GM03348 (cell line): ENCODE data around the gene WDR1.
A peak's percentile ranks its signal among the peaks of the same experiment; 100 is the strongest.
"Not testable (repeated sequence)": the region's sequence is repeated elsewhere in the genome, so short reads cannot be mapped to it uniquely, and the experiment has no call there.

Experiments
- DNase-seq: peaks from one replicate; pipeline ENCODE4 v3.0.0; 2012; ENCODE audit warnings: low spot score

The WDR1 gene

GRCh38 chr4:10131202-10131601 is 14.6 kb upstream of the WDR1 start:
- DNase-seq: no peak

GRCh38 chr4:10130178-10130888 is 13.7 kb upstream of the WDR1 start:
- DNase-seq: no peak

- DNase-seq: no peak
Measured at GRCh38 chr4:10129196-10130177, 12.9 kb upstream of the WDR1 start.

DNA sequence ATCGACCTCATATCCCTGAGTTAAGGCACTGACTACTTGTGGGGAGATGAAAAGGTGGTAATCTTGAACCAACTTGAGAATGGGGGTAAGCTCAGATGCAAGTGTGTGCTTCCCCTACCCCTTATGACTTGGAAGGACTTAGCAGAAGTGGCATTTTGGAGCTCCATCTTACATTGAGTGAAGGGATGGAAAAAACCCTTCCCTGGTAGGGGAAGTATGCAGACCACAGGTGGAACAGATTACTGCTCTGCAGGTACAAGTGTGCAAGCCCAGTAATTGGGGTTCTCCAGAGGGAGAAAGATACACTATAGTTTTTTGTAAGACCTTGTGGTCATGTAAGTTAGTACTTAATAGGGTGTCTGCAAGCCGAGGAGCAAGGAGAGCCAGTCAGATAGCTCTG is 12.2 kb upstream of the WDR1 start:
- DNase-seq: no peak

DNA sequence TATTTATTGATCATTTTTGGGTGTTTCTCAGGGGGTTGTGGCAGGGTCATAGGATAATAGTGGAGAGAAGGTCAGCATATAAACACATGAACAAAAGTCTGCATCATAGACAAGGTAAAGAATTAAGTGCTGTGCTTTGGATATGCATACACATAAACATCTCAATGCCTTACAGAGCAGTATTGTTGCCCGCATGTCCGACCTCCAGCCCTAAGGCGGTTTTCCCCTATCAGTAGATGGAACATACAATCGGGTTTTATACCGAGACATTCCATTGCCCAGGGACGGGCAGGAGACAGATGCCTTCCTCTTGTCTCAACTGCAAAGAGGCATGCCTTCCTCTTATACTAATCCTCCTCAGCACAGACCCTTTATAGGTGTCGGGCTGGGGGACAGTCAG is 10.9 kb upstream of the WDR1 start:
- DNase-seq: not testable (repeated sequence)

GRCh38 chr4:10124167-10124930 is 7.8 kb upstream of the WDR1 start:
- no peak for DNase-seq

GRCh38 chr4:10123227-10124101 is 6.9 kb upstream of the WDR1 start:
- DNase-seq: no peak

DNA sequence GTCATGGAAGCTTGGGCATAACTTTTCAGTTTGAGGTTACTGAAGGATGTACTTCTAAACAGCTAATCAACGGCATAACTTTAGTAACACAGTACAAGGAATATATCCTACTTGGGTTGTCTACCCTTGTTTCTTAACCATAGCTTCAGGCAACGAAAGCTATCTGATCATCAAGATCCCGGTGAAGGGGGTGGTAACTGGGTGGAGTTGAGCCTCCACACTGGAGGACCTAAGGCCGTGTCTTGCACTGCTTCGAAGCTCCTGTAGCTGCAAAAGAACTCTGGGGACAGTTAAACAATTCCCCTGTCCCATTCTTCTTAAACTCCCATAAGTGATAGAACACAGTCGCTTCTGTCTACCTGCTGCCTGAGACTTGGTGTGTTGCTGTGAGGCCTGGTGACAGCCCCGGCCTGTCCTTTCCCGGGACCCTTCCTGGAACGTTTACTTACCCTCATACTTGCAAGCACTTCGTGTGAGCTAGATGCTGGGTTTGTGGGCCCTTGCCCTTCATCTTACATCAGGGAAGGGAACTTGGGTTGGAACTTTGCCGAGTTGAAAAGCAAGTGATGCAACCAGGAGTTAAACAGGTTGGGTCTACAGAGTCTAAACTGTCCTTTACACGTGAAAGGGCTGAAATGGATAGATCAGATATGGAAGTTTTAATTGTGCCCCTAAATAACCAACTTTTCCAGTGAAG is 5.8 kb upstream of the WDR1 start:
- no peak for DNase-seq

DNA sequence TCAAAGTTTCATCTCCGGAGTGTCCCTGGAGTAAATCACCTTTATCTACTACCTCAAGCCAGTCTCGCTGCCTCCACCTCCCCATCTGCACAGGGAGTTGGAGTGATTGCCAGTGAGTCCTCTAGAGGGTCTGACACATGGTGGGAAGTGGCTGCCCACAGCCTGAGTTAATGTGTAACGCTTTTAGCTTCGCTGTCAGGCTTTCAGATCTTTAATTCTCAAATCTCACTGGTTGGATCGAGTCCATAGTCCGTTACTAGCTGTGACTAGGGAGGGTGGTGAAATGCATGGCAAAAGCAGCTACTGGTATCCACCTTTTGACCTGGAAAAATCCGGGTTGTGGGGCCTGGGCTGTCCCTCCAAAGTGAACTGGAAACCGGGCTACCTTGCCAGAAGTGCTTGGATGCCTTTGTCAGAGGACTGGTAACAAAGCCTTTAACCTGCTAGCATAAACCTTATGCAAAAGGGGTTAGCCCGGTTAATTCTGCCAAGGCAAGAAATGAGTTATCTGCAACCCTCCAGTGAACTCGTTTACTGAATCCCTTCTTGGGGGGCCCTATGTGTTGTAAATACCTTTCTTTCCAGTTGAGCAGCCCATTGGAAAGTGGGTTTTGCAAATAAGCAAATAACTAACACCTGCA is 5.1 kb upstream of the WDR1 start:
- no peak for DNase-seq

GRCh38 chr4:10120943-10121567 is 4.5 kb upstream of the WDR1 start:
- DNase-seq: no peak

DNA sequence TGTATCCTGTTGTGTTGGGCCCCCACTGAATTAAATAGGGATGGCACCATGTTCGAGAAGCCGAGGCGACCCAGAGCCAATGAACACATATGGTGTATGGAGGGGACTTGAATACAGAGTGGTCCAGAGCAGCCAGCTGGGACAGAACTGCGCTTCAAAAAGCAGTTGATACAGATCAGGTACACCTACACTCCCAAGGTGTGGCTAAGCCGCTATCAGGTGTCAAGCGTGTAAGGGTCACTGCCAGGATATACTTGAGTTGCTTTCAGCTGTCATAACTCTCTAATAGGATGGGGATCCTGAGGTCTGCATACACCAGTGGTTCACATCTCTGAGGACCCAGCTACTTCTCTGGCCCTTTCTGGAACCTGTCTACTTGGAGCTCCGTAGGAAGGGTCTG is 3.2 kb upstream of the WDR1 start:
- no peak for DNase-seq

DNA sequence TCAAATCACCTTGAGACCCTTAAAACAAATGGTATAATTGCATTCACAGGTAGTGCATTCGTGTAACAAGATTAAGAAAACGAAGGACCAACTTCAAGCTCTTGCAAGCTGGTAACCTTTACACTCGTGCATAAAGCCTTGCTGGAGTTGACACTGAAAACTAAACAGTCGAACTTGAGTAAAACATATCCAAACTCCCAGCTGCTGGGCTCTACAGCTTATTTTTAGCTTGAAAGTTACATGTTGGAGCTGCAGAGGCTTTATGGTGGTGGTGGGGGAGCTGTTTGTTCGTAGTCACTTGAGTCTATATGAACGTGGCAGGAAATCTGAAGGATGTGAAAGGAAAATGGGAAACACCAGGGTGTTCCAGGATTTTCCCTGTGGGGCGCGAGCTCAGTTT is 2.7 kb upstream of the WDR1 start:
- DNase-seq: no peak

GRCh38 chr4:10118048-10119004 is 1.7 kb upstream of the WDR1 start:
- no peak for DNase-seq

DNA sequence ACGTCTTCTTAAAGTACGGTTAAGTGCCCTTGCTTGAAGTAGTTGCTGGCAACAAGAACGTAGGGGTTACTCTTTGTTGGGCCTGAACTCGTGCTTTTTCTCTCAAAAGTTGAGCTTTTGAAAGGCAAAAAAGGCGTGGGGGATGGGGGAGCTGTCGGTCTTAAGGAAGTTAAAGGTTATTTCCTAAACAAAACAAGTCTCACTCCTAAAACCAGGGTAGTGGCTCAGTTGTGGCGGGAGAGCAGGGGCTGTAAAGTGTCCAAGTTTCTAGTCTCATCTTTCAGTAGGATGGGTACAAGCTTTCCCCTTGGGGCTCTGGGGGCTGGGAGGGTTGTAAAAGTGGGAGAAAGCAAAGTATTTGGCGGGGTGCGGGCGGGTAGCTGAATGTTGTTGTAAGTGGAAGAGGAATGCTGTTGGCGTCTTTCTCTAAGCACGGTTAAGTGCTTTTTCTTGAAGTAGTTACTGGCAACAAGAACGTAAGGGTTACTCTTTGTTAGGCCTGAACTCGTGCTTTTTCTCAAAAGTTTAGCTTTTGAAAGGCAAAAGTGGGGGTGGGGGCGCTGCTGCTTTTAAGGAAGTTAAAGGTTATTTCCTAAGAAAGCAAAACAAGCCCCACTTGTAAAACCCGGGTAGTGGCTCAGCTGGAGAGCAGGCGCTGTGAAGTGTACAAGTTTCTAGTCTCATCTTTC is 904 bp upstream of the WDR1 start:
- no peak for DNase-seq

- peak; percentile 80 for DNase-seq
Measured at GRCh38 chr4:10115797-10116568, 616 bp downstream of the WDR1 start.

GRCh38 chr4:10115271-10115796 is 1.3 kb downstream of the WDR1 start:
- peak; percentile 66 for DNase-seq

- no peak for DNase-seq
Measured at GRCh38 chr4:10114607-10115006, 2.0 kb downstream of the WDR1 start.
